Measurements from ENCODE around the gene FLNA. TPM values are rescaled to one million over a fixed set of nuclear protein-coding genes. Genes with fewer than 3 reads are reported as not detected.

FLNA gene
- total and polyA plus RNA-seq, 2 of the 13 experiments (the other 11 are each of a cell fraction or from before 2014, with no cell fraction given), result 83.4 to 174 TPM

- TF ChIP-seq RXRA (CRISPR knock-in tag; IDR thresholded peaks at IDR 0.05) (peak; percentile 80), ZNF639 (CRISPR knock-in tag; conservative IDR thresholded peaks at IDR 0.05) (no peak), RARA (CRISPR knock-in tag; IDR thresholded peaks at IDR 0.05) (peak; percentile 62; the same call in 1 of the 2 replicates), ZNF879 (CRISPR knock-in tag; IDR thresholded peaks at IDR 0.05) (no peak)
Measured at GRCh38 chrX:154358829-154359228, 15.6 kb downstream of the FLNA start (continued).

- H3K36me3 ChIP-seq (replicated peaks in 1 of 2; ENCODE audit: control insufficient read depth in 1 of 2, insufficient read depth in 2 of 2, low read length in 2 of 2), result peaks cover 24 to 53% of the 10 kb centered on the region in 2 experiments; a peak in 4 of 5 replicates
Measured at GRCh38 chrX:154358011-154358410, 16.4 kb downstream of the FLNA start.

GRCh38 chrX:154357205-154357604 lies 17.2 kb downstream of the FLNA start:
- 100% methylated on average over 2 of the region's 27 CpGs for WGBS (ENCODE audit: low lambda C conversion rate)
- Histone ChIP-seq H3K4me2 (ENCODE audit: low read depth, low read length) (no peak overlapping the region), H3K79me2 (ENCODE audit: insufficient read depth, low read length) (no peaks in the 10 kb centered on the region), H3K9me3 (ENCODE audit: low read length) (no peaks in the 10 kb centered on the region), H2AFZ (ENCODE audit: low read length) (no peak overlapping the region), H3K27ac (ENCODE audit: extremely low read length, insufficient read depth, low read length) (no peak overlapping the region), H3K4me1 (ENCODE audit: insufficient read depth, low read length) (peaks cover 18% of the 10 kb centered on the region), H4K20me1 (ENCODE audit: insufficient read depth, low read length) (peaks cover 3% of the 10 kb centered on the region; the same call in 1 of the 2 replicates), H3K27me3 (ENCODE audit: control insufficient read depth in 1 of 2, insufficient read depth in 2 of 2, low read length in 2 of 2) (no peaks in the 10 kb centered on the region), H3K36me3 (replicated peaks in 1 of 2; ENCODE audit: control insufficient read depth in 1 of 2, insufficient read depth in 2 of 2, low read length in 2 of 2) (peaks cover 23 to 49% of the 10 kb centered on the region in 2 experiments; a peak in 4 of 5 replicates), H3K4me3 (replicated peaks in 1 of 3; ENCODE audit: insufficient read depth in 1 of 3, low read depth in 2 of 3, low read length in 3 of 3) (no peak overlapping the region), H3K9ac (ENCODE audit: insufficient read depth, low read depth, low read length) (no peak overlapping the region)
- intact Hi-C loops (cut with micrococcal nuclease; ENCODE audit: unreplicated experiment) (no loop called here), in situ Hi-C loops (cut with HindIII; ENCODE audit: extremely low pct_ligation_motif_present, low pct_unique_long_range_greater_than_20kb) (no loop called here)
- peak; percentile 26 for TF ChIP-seq AGO2 (optimal IDR thresholded peaks at IDR 0.05; ENCODE audit: low read depth, low read length)
- TF ChIP-seq SOX5 (CRISPR knock-in tag; IDR thresholded peaks at IDR 0.05; ENCODE audit: borderline replicate concordance), result no peak
- TF ChIP-seq RBFOX2 (IDR thresholded peaks at IDR 0.05; ENCODE audit: low read depth, low read length), result peak; percentile 52; the same call in 1 of the 2 replicates
- POLR2A ChIA-PET, result no interaction called here
- BruUV-seq (replicated peaks), result no TSS peak
- no peak for DNase-seq (ENCODE audit: low spot score)
- FAIRE-seq, result no peak
- CTCF ChIA-PET (ENCODE audit: low intra/inter-chr PET ratio, low total read pairs), result no interaction called here
- ATAC-seq, result no peak

More at GRCh38 chrX:154358011-154358410, 16.4 kb downstream of the FLNA start:
- WGBS (ENCODE audit: low lambda C conversion rate), result 100% methylated on average over 1 of the region's 11 CpGs
- ATAC-seq (no peak), FAIRE-seq (no peak), DNase-seq (ENCODE audit: low spot score) (no peak)
- H3K79me2 ChIP-seq (ENCODE audit: insufficient read depth, low read length), result no peaks in the 10 kb centered on the region
- BruUV-seq (replicated peaks), result no TSS peak
- CTCF ChIA-PET (ENCODE audit: low intra/inter-chr PET ratio, low total read pairs), result no interaction called here
- no peak overlapping the region for H2AFZ ChIP-seq (ENCODE audit: low read length)
- POLR2A ChIA-PET, result no interaction called here
- no peak overlapping the region for H3K27ac ChIP-seq (ENCODE audit: extremely low read length, insufficient read depth, low read length)
- H3K27me3 ChIP-seq (ENCODE audit: control insufficient read depth in 1 of 2, insufficient read depth in 2 of 2, low read length in 2 of 2), result no peaks in the 10 kb centered on the region
- TF ChIP-seq RBFOX2 (IDR thresholded peaks at IDR 0.05; ENCODE audit: low read depth, low read length), result 0 out of 2 replicates have a peak, but pooled peaks have one; percentile 3
- TF ChIP-seq TCF7L2 (IDR thresholded peaks at IDR 0.05; ENCODE audit: low read depth, low read length), result no peak
- TF ChIP-seq AGO2 (optimal IDR thresholded peaks at IDR 0.05; ENCODE audit: low read depth, low read length), result peak; percentile 0
- H3K9ac ChIP-seq (ENCODE audit: insufficient read depth, low read depth, low read length), result no peak overlapping the region
- peaks cover 3% of the 10 kb centered on the region; the same call in 1 of the 2 replicates for H4K20me1 ChIP-seq (ENCODE audit: insufficient read depth, low read length)
- H3K4me3 ChIP-seq (replicated peaks in 1 of 3; ENCODE audit: insufficient read depth in 1 of 3, low read depth in 2 of 3, low read length in 3 of 3), result no peak overlapping the region
- peaks cover 18% of the 10 kb centered on the region for H3K4me1 ChIP-seq (ENCODE audit: insufficient read depth, low read length)
- no peaks in the 10 kb centered on the region for H3K9me3 ChIP-seq (ENCODE audit: low read length)
- in situ Hi-C loops (cut with HindIII; ENCODE audit: extremely low pct_ligation_motif_present, low pct_unique_long_range_greater_than_20kb), result no loop called here
- intact Hi-C loops (cut with micrococcal nuclease; ENCODE audit: unreplicated experiment), result loop anchor here (1.0 kb wide), 1 partner anchor 16 kb away; the partner anchor contains the start of gene FLNA
- H3K4me2 ChIP-seq (ENCODE audit: low read depth, low read length), result no peak overlapping the region

Data from HepG2 (cell line).